ENCODE data around the gene PVRIG. TPM values are rescaled to one million over a fixed set of nuclear protein-coding genes. Genes with fewer than 3 reads are reported as not detected.
"Not testable (repeated sequence)": the region's sequence is repeated elsewhere in the genome, so short reads cannot be mapped to it uniquely, and the experiment has no call there.

Gene PVRIG
- total RNA-seq, 1 experiment from 2014 or later = 0.70 TPM

- no peak overlapping the region for H3K27ac Mint-ChIP-seq
- no peaks in the 10 kb centered on the region for H3K79me2 ChIP-seq (ENCODE audit: insufficient read depth, low read length)
- H4K20me1 ChIP-seq (ENCODE audit: control insufficient read depth, insufficient read depth, insufficient read length) = no peaks in the 10 kb centered on the region
- H3K79me1 ChIP-seq (ENCODE audit: insufficient read depth, low read depth, low read length, poor library complexity, severe bottlenecking) = no peaks in the 10 kb centered on the region
- H3K27ac ChIP-seq (ENCODE audit: insufficient read length, low read depth, low read length) = no peak overlapping the region
- no peaks in the 10 kb centered on the region for H3K23me2 ChIP-seq (ENCODE audit: insufficient read length, low read depth, low read length, poor library complexity, severe bottlenecking)
- no peak overlapping the region for H3K56ac ChIP-seq (ENCODE audit: insufficient read length, low read depth, low read length)
- no peaks in the 10 kb centered on the region for H3K9me3 Mint-ChIP-seq
- no peak overlapping the region for H4K8ac ChIP-seq (replicated peaks; ENCODE audit: insufficient read length, low read depth, low read length)
- DNase-seq = no peak
- no peak overlapping the region for H3K9ac ChIP-seq (ENCODE audit: extremely low read depth, insufficient read length, low read length)
- H2AFZ ChIP-seq (ENCODE audit: low read length) = no peak overlapping the region
- H3K27me3 ChIP-seq (ENCODE audit: insufficient read depth, low read length) = no peaks in the 10 kb centered on the region; the same call in 1 of the 2 replicates
- H3K36me3 Mint-ChIP-seq (ENCODE audit: insufficient read depth in 1 of 3, low read depth in 3 of 3) = no peaks in the 10 kb centered on the region
- H3K9me3 ChIP-seq (ENCODE audit: control insufficient read depth, low read depth, low read length) = no peaks in the 10 kb centered on the region
- no peak overlapping the region for H3K4ac ChIP-seq (ENCODE audit: low read depth, low read length)
- H3K27me3 Mint-ChIP-seq (ENCODE audit: low read depth) = peaks cover 31% of the 10 kb centered on the region
- H4K91ac ChIP-seq (ENCODE audit: insufficient read length, low read depth, low read length) = no peak overlapping the region
- no peak overlapping the region for H3T11ph ChIP-seq (ENCODE audit: low read length)
- H2BK5ac ChIP-seq (ENCODE audit: insufficient read length, low read length) = no peak overlapping the region
- H4K5ac ChIP-seq (ENCODE audit: insufficient read length, low read depth, low read length) = no peak overlapping the region
- H3K23ac ChIP-seq (ENCODE audit: insufficient read length, low read depth, low read length) = no peak overlapping the region
- WGBS (ENCODE audit: extremely low coverage, insufficient read length, low lambda C conversion rate) = no CpG with 5 or more reads among the region's 2 CpGs
- H2BK12ac ChIP-seq (ENCODE audit: insufficient read length, low read depth, low read length) = no peak overlapping the region
- no peak overlapping the region for H2BK15ac ChIP-seq (ENCODE audit: low read depth, low read length)
- no peaks in the 10 kb centered on the region; the same call in 1 of the 2 replicates for H3K4me1 ChIP-seq (ENCODE audit: insufficient read depth, low read length)
- no peak overlapping the region for H3K18ac ChIP-seq (ENCODE audit: insufficient read length, low read depth, low read length)
- no peak overlapping the region for H3K14ac ChIP-seq (ENCODE audit: insufficient read depth, low read length)
- peaks cover 4 to 11% of the 10 kb centered on the region in 2 experiments for H3K4me1 Mint-ChIP-seq
- H3K4me2 ChIP-seq (ENCODE audit: insufficient read depth, insufficient read length, low read length) = no peak overlapping the region
- H2BK120ac ChIP-seq (ENCODE audit: low read depth, low read length, poor library complexity, severe bottlenecking) = no peak overlapping the region
- H3K4me3 Mint-ChIP-seq = no peak overlapping the region
- no peak overlapping the region for H2AK5ac ChIP-seq (ENCODE audit: insufficient read length, low read length)
- H2BK20ac ChIP-seq (ENCODE audit: low read depth, low read length, poor library complexity, severe bottlenecking) = no peak overlapping the region
- TF ChIP-seq, protein P1, sequence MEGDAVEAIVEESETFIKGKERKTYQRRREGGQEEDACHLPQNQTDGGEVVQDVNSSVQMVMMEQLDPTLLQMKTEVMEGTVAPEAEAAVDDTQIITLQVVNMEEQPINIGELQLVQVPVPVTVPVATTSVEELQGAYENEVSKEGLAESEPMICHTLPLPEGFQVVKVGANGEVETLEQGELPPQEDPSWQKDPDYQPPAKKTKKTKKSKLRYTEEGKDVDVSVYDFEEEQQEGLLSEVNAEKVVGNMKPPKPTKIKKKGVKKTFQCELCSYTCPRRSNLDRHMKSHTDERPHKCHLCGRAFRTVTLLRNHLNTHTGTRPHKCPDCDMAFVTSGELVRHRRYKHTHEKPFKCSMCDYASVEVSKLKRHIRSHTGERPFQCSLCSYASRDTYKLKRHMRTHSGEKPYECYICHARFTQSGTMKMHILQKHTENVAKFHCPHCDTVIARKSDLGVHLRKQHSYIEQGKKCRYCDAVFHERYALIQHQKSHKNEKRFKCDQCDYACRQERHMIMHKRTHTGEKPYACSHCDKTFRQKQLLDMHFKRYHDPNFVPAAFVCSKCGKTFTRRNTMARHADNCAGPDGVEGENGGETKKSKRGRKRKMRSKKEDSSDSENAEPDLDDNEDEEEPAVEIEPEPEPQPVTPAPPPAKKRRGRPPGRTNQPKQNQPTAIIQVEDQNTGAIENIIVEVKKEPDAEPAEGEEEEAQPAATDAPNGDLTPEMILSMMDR (conservative IDR thresholded peaks at IDR 0.05) = no peak
Measured at GRCh38 chr7:100195222-100195621, 24.5 kb upstream of the PVRIG start.

GRCh38 chr7:100195901-100196322, 23.8 kb upstream of the PVRIG start:
- not testable (repeated sequence) for H3K27me3 ChIP-seq (ENCODE audit: insufficient read depth, low read length); DNase-seq; H3K18ac ChIP-seq (ENCODE audit: insufficient read length, low read depth, low read length); H3K79me1 ChIP-seq (ENCODE audit: insufficient read depth, low read depth, low read length, poor library complexity, severe bottlenecking); H2BK12ac ChIP-seq (ENCODE audit: insufficient read length, low read depth, low read length); H3K23me2 ChIP-seq (ENCODE audit: insufficient read length, low read depth, low read length, poor library complexity, severe bottlenecking); H3K27ac ChIP-seq (ENCODE audit: insufficient read length, low read depth, low read length); H2BK20ac ChIP-seq (ENCODE audit: low read depth, low read length, poor library complexity, severe bottlenecking); H2BK120ac ChIP-seq (ENCODE audit: low read depth, low read length, poor library complexity, severe bottlenecking); H2AK5ac ChIP-seq (ENCODE audit: insufficient read length, low read length); H4K20me1 ChIP-seq (ENCODE audit: control insufficient read depth, insufficient read depth, insufficient read length); H2AFZ ChIP-seq (ENCODE audit: low read length); H3K79me2 ChIP-seq (ENCODE audit: insufficient read depth, low read length); H3K36me3 Mint-ChIP-seq (ENCODE audit: insufficient read depth in 1 of 3, low read depth in 3 of 3); H3K23ac ChIP-seq (ENCODE audit: insufficient read length, low read depth, low read length); H3K4me1 ChIP-seq (ENCODE audit: insufficient read depth, low read length); H4K8ac ChIP-seq (replicated peaks; ENCODE audit: insufficient read length, low read depth, low read length); H4K5ac ChIP-seq (ENCODE audit: insufficient read length, low read depth, low read length); H2BK5ac ChIP-seq (ENCODE audit: insufficient read length, low read length); H2BK15ac ChIP-seq (ENCODE audit: low read depth, low read length); H3K4me2 ChIP-seq (ENCODE audit: insufficient read depth, insufficient read length, low read length); H4K91ac ChIP-seq (ENCODE audit: insufficient read length, low read depth, low read length); H3K9ac ChIP-seq (ENCODE audit: extremely low read depth, insufficient read length, low read length); H3K4ac ChIP-seq (ENCODE audit: low read depth, low read length); H3K14ac ChIP-seq (ENCODE audit: insufficient read depth, low read length); H3K27ac Mint-ChIP-seq; H3T11ph ChIP-seq (ENCODE audit: low read length); H3K56ac ChIP-seq (ENCODE audit: insufficient read length, low read depth, low read length); H3K9me3 ChIP-seq (ENCODE audit: control insufficient read depth, low read depth, low read length); H3K4me3 Mint-ChIP-seq; H3K9me3 Mint-ChIP-seq
- Mint-ChIP-seq H3K4me1 (peaks cover 10 to 16% of the 10 kb centered on the region in 2 experiments), H3K27me3 (ENCODE audit: low read depth) (peaks cover 37% of the 10 kb centered on the region)
- WGBS (ENCODE audit: extremely low coverage, insufficient read length, low lambda C conversion rate) = no CpG with 5 or more reads among the region's 6 CpGs

All from H9 (cell line).